ENCODE data around the gene NSD2.

- TF ChIP-seq CTCF (IDR thresholded peaks at IDR 0.05; ENCODE audit: poor library complexity) (no peak), EZH2phosphoT487 (IDR thresholded peaks at IDR 0.05; ENCODE audit: low read depth, severe bottlenecking, unreplicated experiment) (no peak)
Measured at GRCh38 chr4:1863297-1864033, 7.7 kb upstream of the NSD2 start.
